Neuronal stem cell (in vitro differentiated cells): ENCODE results near the gene MT1H.

Experiments
- DNase-seq: peaks from one replicate; pipeline ENCODE4 v3.0.0-alpha.2; 2013; ENCODE audit warnings: low spot score
- H2AFZ ChIP-seq: one replicate; pipeline ENCODE4 v1.6.1; 2013; ENCODE audit warnings: mild to moderate bottlenecking, low read length, inconsistent platforms
- H2AK5ac ChIP-seq: 2 replicates; pipeline ENCODE4 v1.6.1; 2013; ENCODE audit warnings: low read depth, mild to moderate bottlenecking, inconsistent platforms, low read length, moderate library complexity, mixed read lengths
- H2BK120ac ChIP-seq: 2 replicates; pipeline ENCODE4 v1.6.1; 2013; ENCODE audit warnings: low read depth, mild to moderate bottlenecking, inconsistent platforms, low read length, moderate library complexity, mixed read lengths
- H2BK12ac ChIP-seq: one replicate; pipeline ENCODE4 v1.6.1; 2013; ENCODE audit warnings: low read length, inconsistent platforms
- H2BK15ac ChIP-seq: 2 replicates; pipeline ENCODE4 v1.6.1; 2013; ENCODE audit warnings: mild to moderate bottlenecking, low read length, inconsistent platforms, mixed read lengths
- H2BK5ac ChIP-seq: one replicate; pipeline ENCODE4 v1.6.1; 2013; ENCODE audit warnings: inconsistent platforms, mild to moderate bottlenecking, low read length, moderate library complexity
- H3K14ac ChIP-seq: one replicate; pipeline ENCODE4 v1.6.1; 2013; ENCODE audit warnings: low read length, inconsistent platforms
- H3K18ac ChIP-seq: 2 replicates; pipeline ENCODE4 v1.6.1; 2013; ENCODE audit warnings: low read length, inconsistent platforms
- H3K23ac ChIP-seq: 2 replicates; pipeline ENCODE4 v1.6.1; 2013; ENCODE audit warnings: low read depth, mild to moderate bottlenecking, mixed read lengths, low read length, inconsistent platforms; ENCODE audit not compliant: poor library complexity
- H3K27ac ChIP-seq: replicated peaks from 3 replicates; pipeline ENCODE4 v1.5.1; 2013; ENCODE audit warnings: low read length, inconsistent platforms
- H3K27me3 ChIP-seq, 3 experiments: 2 replicates each; pipeline ENCODE4 v1.6.1; 2013; ENCODE audit warnings: low read length in 3 of 3, mild to moderate bottlenecking in 2 of 3, inconsistent platforms in 1 of 3, low read depth in 1 of 3, mixed read lengths in 1 of 3, moderate library complexity in 1 of 3; ENCODE audit not compliant: control insufficient read depth in 3 of 3, insufficient read depth in 3 of 3
- H3K36me3 ChIP-seq, 2 donors: replicated peaks in 1 of 2; 2 replicates each; pipeline ENCODE4 v1.6.1; 2013; ENCODE audit warnings: low read length in 2 of 2; ENCODE audit not compliant: control insufficient read depth in 2 of 2, insufficient read depth in 2 of 2
- H3K4ac ChIP-seq: 2 replicates; pipeline ENCODE4 v1.6.1; 2013; ENCODE audit warnings: inconsistent platforms, mild to moderate bottlenecking, low read length, moderate library complexity
- H3K4me1 ChIP-seq, 2 donors: 1 replicate in 1 of 2; 2 replicates in 1 of 2; pipeline ENCODE4 v1.6.1; 2013; ENCODE audit warnings: low read length in 2 of 2, low read depth in 1 of 2; ENCODE audit not compliant: control insufficient read depth in 2 of 2, insufficient read depth in 1 of 2
- H3K4me2 ChIP-seq: one replicate; pipeline ENCODE4 v1.6.1; 2013; ENCODE audit warnings: mild to moderate bottlenecking, low read length, inconsistent platforms; ENCODE audit not compliant: insufficient read depth, poor library complexity, severe bottlenecking
- H3K4me3 ChIP-seq, 2 donors: 2 replicates each; pipeline ENCODE4 v1.5.1; 2013; ENCODE audit warnings: low read length in 2 of 2, mild to moderate bottlenecking in 2 of 2, inconsistent platforms in 1 of 2, moderate library complexity in 1 of 2
- H3K79me1 ChIP-seq: one replicate; pipeline ENCODE4 v1.6.1; 2013; ENCODE audit warnings: low read depth, mild to moderate bottlenecking, inconsistent platforms, low read length, moderate library complexity
- H3K9ac ChIP-seq: one replicate; pipeline ENCODE4 v1.6.1; 2013; ENCODE audit warnings: mild to moderate bottlenecking, low read depth, low read length, inconsistent platforms; ENCODE audit not compliant: poor library complexity
- H3K9me3 ChIP-seq, 2 donors: replicated peaks in 1 of 2; 2 replicates each; pipeline versions ENCODE3 to v1.6.1; 2013; ENCODE audit warnings: low read length in 2 of 2, mild to moderate bottlenecking in 2 of 2, inconsistent platforms in 1 of 2, low read depth in 1 of 2, mixed read lengths in 1 of 2, moderate library complexity in 1 of 2; ENCODE audit not compliant: control insufficient read depth in 2 of 2, insufficient read depth in 1 of 2
- H4K8ac ChIP-seq: one replicate; pipeline ENCODE4 v1.6.1; 2013; ENCODE audit warnings: low read depth, mild to moderate bottlenecking, inconsistent platforms, low read length, moderate library complexity
- H4K91ac ChIP-seq: one replicate; pipeline ENCODE4 v1.6.1; 2013; ENCODE audit warnings: low read length, low read depth, mild to moderate bottlenecking, inconsistent platforms; ENCODE audit not compliant: poor library complexity
- WGBS, 2 donors: extraction: QIAGEN DNeasy Blood & Tissue Kit; methylation state at CpG; one replicate each; pipeline ENCODE4 v1.1.7; 2013; ENCODE audit warnings: missing lambda C conversion rate in 2 of 2, mixed read lengths in 1 of 2; ENCODE audit not compliant: insufficient read length in 2 of 2, insufficient replicate concordance in 1 of 2; ENCODE audit errors: extremely low coverage in 2 of 2; 5-methylcytosine and 5-hydroxymethylcytosine counted together

The MT1H gene

GRCh38 chr16:56689171-56689570 is 19.6 kb downstream of the MT1H start:
- Histone ChIP-seq H2AK5ac (no peak overlapping the region), H3K4ac (no peak overlapping the region), H3K79me1 (no peaks in the 10 kb centered on the region), H3K27me3 (peaks cover 0 to 18% (median 0%) of the 10 kb centered on the region in 3 experiments), H3K4me3 (no peak overlapping the region), H2BK5ac (no peak overlapping the region), H3K9me3 (peaks cover 0 to 5% of the 10 kb centered on the region in 2 donors), H4K8ac (no peak overlapping the region), H3K23ac (no peak overlapping the region), H2BK120ac (no peak overlapping the region), H2BK12ac (no peak overlapping the region), H2AFZ (no peak overlapping the region), H3K18ac (no peak overlapping the region), H3K27ac (no peak overlapping the region), H3K4me2 (no peak overlapping the region), H3K4me1 (no peaks in the 10 kb centered on the region), H3K14ac (no peak overlapping the region), H3K9ac (no peak overlapping the region), H3K36me3 (no peaks in the 10 kb centered on the region), H2BK15ac (no peak overlapping the region), H4K91ac (no peak overlapping the region)
- WGBS, 2 donors, result no CpG with 5 or more reads among the region's 3 CpGs
- no peak for DNase-seq

- Histone ChIP-seq H3K23ac (no peak overlapping the region), H3K4ac (no peak overlapping the region), H3K18ac (no peak overlapping the region), H3K27ac (no peak overlapping the region), H2BK12ac (no peak overlapping the region), H4K8ac (no peak overlapping the region), H3K4me2 (no peak overlapping the region), H3K9ac (no peak overlapping the region), H2BK5ac (no peak overlapping the region), H2AFZ (no peak overlapping the region), H3K27me3 (peaks cover 0 to 18% (median 0%) of the 10 kb centered on the region in 3 experiments), H3K4me1 (no peaks in the 10 kb centered on the region), H3K79me1 (no peaks in the 10 kb centered on the region), H3K4me3 (no peak overlapping the region), H3K9me3 (peaks cover 0 to 5% of the 10 kb centered on the region in 2 donors), H2BK120ac (no peak overlapping the region), H3K14ac (no peak overlapping the region), H2BK15ac (no peak overlapping the region), H2AK5ac (no peak overlapping the region), H4K91ac (no peak overlapping the region), H3K36me3 (no peaks in the 10 kb centered on the region)
- WGBS, 2 donors, result no CpG with 5 or more reads among the region's 4 CpGs
- no peak for DNase-seq
Measured at GRCh38 chr16:56690420-56691122, 21.0 kb downstream of the MT1H start.

GRCh38 chr16:56691885-56692284 is 22.3 kb downstream of the MT1H start:
- no peak overlapping the region for H2BK12ac ChIP-seq
- H3K4me3 ChIP-seq, result no peak overlapping the region
- peak overlapping the region; percentile 31 for H3K9ac ChIP-seq
- no peak for DNase-seq
- peaks cover 0 to 18% (median 0%) of the 10 kb centered on the region in 3 experiments for H3K27me3 ChIP-seq
- no peak overlapping the region for H3K4ac ChIP-seq
- H4K91ac ChIP-seq, result no peak overlapping the region
- no peaks in the 10 kb centered on the region for H3K79me1 ChIP-seq
- no peak overlapping the region for H2BK120ac ChIP-seq
- H3K9me3 ChIP-seq, result peaks cover 0 to 1% of the 10 kb centered on the region in 2 donors
- H2BK5ac ChIP-seq, result no peak overlapping the region
- WGBS, 2 donors, result no CpG with 5 or more reads among the region's 4 CpGs
- H3K36me3 ChIP-seq, result no peaks in the 10 kb centered on the region
- no peak overlapping the region for H2BK15ac ChIP-seq
- H3K27ac ChIP-seq, result no peak overlapping the region
- H3K4me2 ChIP-seq, result no peak overlapping the region
- H3K23ac ChIP-seq, result no peak overlapping the region
- H2AFZ ChIP-seq, result no peak overlapping the region
- H3K4me1 ChIP-seq, result no peaks in the 10 kb centered on the region
- no peak overlapping the region for H2AK5ac ChIP-seq
- no peak overlapping the region for H4K8ac ChIP-seq
- no peak overlapping the region for H3K18ac ChIP-seq
- no peak overlapping the region for H3K14ac ChIP-seq

- Histone ChIP-seq H2AK5ac (no peak overlapping the region), H2BK12ac (no peak overlapping the region), H3K23ac (no peak overlapping the region), H3K36me3 (no peaks in the 10 kb centered on the region), H2AFZ (no peak overlapping the region), H3K9me3 (peaks cover 0 to 2% of the 10 kb centered on the region in 2 donors), H3K14ac (peak overlapping the region; percentile 67), H2BK120ac (no peak overlapping the region), H3K9ac (no peak overlapping the region), H4K91ac (no peak overlapping the region), H3K4me2 (no peak overlapping the region), H3K79me1 (no peaks in the 10 kb centered on the region), H3K4ac (no peak overlapping the region), H3K4me1 (no peaks in the 10 kb centered on the region), H3K27ac (no peak overlapping the region), H3K27me3 (peaks cover 0 to 15% (median 0%) of the 10 kb centered on the region in 3 experiments), H3K4me3 (no peak overlapping the region), H2BK15ac (no peak overlapping the region), H3K18ac (peak overlapping the region; percentile 2), H2BK5ac (no peak overlapping the region), H4K8ac (no peak overlapping the region)
- no peak for DNase-seq
- no CpG with 5 or more reads among the region's 1 CpG for WGBS, 2 donors
Measured at GRCh38 chr16:56695246-56695645, 25.6 kb downstream of the MT1H start.
